Measurements from ENCODE around the gene TBC1D22A.

The TBC1D22A gene

GRCh38 chr22:47072642-47072967 is 310.2 kb downstream of the TBC1D22A start:
- Histone ChIP-seq H3K36me3 (ENCODE audit: insufficient read depth, low read length) (peaks cover 5% of the 10 kb centered on the region), H3K4me2 (ENCODE audit: low read length) (no peak overlapping the region), H3K9ac (ENCODE audit: low read depth, low read length) (no peak overlapping the region), H3K9me3 (replicated peaks; ENCODE audit: low read length) (no peaks in the 10 kb centered on the region), H3K4me1 (ENCODE audit: control insufficient read depth, insufficient read depth, low read length) (no peaks in the 10 kb centered on the region), H3K27me3 (ENCODE audit: control insufficient read depth, insufficient read depth, low read length) (no peaks in the 10 kb centered on the region), H3K4me3 (ENCODE audit: low read length) (no peak overlapping the region)

GRCh38 chr22:47073075-47073474 is 310.6 kb downstream of the TBC1D22A start:
- Histone ChIP-seq H3K4me3 (ENCODE audit: low read length) (no peak overlapping the region), H3K4me2 (ENCODE audit: low read length) (no peak overlapping the region), H3K4me1 (ENCODE audit: control insufficient read depth, insufficient read depth, low read length) (no peaks in the 10 kb centered on the region), H3K9me3 (replicated peaks; ENCODE audit: low read length) (no peaks in the 10 kb centered on the region), H3K9ac (ENCODE audit: low read depth, low read length) (no peak overlapping the region), H3K36me3 (ENCODE audit: insufficient read depth, low read length) (peaks cover 5% of the 10 kb centered on the region), H3K27me3 (ENCODE audit: control insufficient read depth, insufficient read depth, low read length) (no peaks in the 10 kb centered on the region)

GRCh38 chr22:47074105-47074504 is 311.7 kb downstream of the TBC1D22A start:
- Histone ChIP-seq H3K36me3 (ENCODE audit: insufficient read depth, low read length) (peaks cover 5% of the 10 kb centered on the region), H3K4me3 (ENCODE audit: low read length) (no peak overlapping the region), H3K9me3 (replicated peaks; ENCODE audit: low read length) (no peaks in the 10 kb centered on the region), H3K27me3 (ENCODE audit: control insufficient read depth, insufficient read depth, low read length) (no peaks in the 10 kb centered on the region), H3K4me1 (ENCODE audit: control insufficient read depth, insufficient read depth, low read length) (no peaks in the 10 kb centered on the region), H3K9ac (ENCODE audit: low read depth, low read length) (no peak overlapping the region), H3K4me2 (ENCODE audit: low read length) (no peak overlapping the region)

- no peak overlapping the region for H3K4me2 ChIP-seq (ENCODE audit: low read length)
- H3K9ac ChIP-seq (ENCODE audit: low read depth, low read length), result no peak overlapping the region
- H3K4me1 ChIP-seq (ENCODE audit: control insufficient read depth, insufficient read depth, low read length), result no peaks in the 10 kb centered on the region
- peaks cover 5% of the 10 kb centered on the region for H3K36me3 ChIP-seq (ENCODE audit: insufficient read depth, low read length)
- no peaks in the 10 kb centered on the region for H3K9me3 ChIP-seq (replicated peaks; ENCODE audit: low read length)
- H3K27me3 ChIP-seq (ENCODE audit: control insufficient read depth, insufficient read depth, low read length), result no peaks in the 10 kb centered on the region
- no peak overlapping the region for H3K4me3 ChIP-seq (ENCODE audit: low read length)
Measured at GRCh38 chr22:47075568-47075967, 313.1 kb downstream of the TBC1D22A start.

GRCh38 chr22:47076758-47077157 is 314.3 kb downstream of the TBC1D22A start:
- no peak overlapping the region for H3K4me2 ChIP-seq (ENCODE audit: low read length)
- H3K4me3 ChIP-seq (ENCODE audit: low read length), result no peak overlapping the region
- H3K4me1 ChIP-seq (ENCODE audit: control insufficient read depth, insufficient read depth, low read length), result no peaks in the 10 kb centered on the region
- no peak overlapping the region for H3K9ac ChIP-seq (ENCODE audit: low read depth, low read length)
- peaks cover 5% of the 10 kb centered on the region for H3K36me3 ChIP-seq (ENCODE audit: insufficient read depth, low read length)
- H3K9me3 ChIP-seq (replicated peaks; ENCODE audit: low read length), result no peaks in the 10 kb centered on the region
- H3K27me3 ChIP-seq (ENCODE audit: control insufficient read depth, insufficient read depth, low read length), result no peaks in the 10 kb centered on the region

GRCh38 chr22:47080100-47080499 is 317.6 kb downstream of the TBC1D22A start:
- Histone ChIP-seq H3K4me2 (ENCODE audit: low read length) (no peak overlapping the region), H3K4me1 (ENCODE audit: control insufficient read depth, insufficient read depth, low read length) (no peaks in the 10 kb centered on the region), H3K36me3 (ENCODE audit: insufficient read depth, low read length) (no peaks in the 10 kb centered on the region), H3K9ac (ENCODE audit: low read depth, low read length) (no peak overlapping the region), H3K27me3 (ENCODE audit: control insufficient read depth, insufficient read depth, low read length) (no peaks in the 10 kb centered on the region), H3K4me3 (ENCODE audit: low read length) (no peak overlapping the region), H3K9me3 (replicated peaks; ENCODE audit: low read length) (no peaks in the 10 kb centered on the region)

- Histone ChIP-seq H3K9me3 (replicated peaks; ENCODE audit: low read length) (no peaks in the 10 kb centered on the region), H3K27me3 (ENCODE audit: control insufficient read depth, insufficient read depth, low read length) (no peaks in the 10 kb centered on the region), H3K36me3 (ENCODE audit: insufficient read depth, low read length) (no peaks in the 10 kb centered on the region), H3K9ac (ENCODE audit: low read depth, low read length) (no peak overlapping the region), H3K4me2 (ENCODE audit: low read length) (no peak overlapping the region), H3K4me3 (ENCODE audit: low read length) (no peak overlapping the region), H3K4me1 (ENCODE audit: control insufficient read depth, insufficient read depth, low read length) (no peaks in the 10 kb centered on the region)
Measured at GRCh38 chr22:47082505-47082904, 320.1 kb downstream of the TBC1D22A start.

- no peak overlapping the region for H3K4me3 ChIP-seq (ENCODE audit: low read length)
- no peaks in the 10 kb centered on the region for H3K4me1 ChIP-seq (ENCODE audit: control insufficient read depth, insufficient read depth, low read length)
- H3K9me3 ChIP-seq (replicated peaks; ENCODE audit: low read length), result no peaks in the 10 kb centered on the region
- H3K27me3 ChIP-seq (ENCODE audit: control insufficient read depth, insufficient read depth, low read length), result no peaks in the 10 kb centered on the region
- no peak overlapping the region for H3K9ac ChIP-seq (ENCODE audit: low read depth, low read length)
- no peaks in the 10 kb centered on the region for H3K36me3 ChIP-seq (ENCODE audit: insufficient read depth, low read length)
- H3K4me2 ChIP-seq (ENCODE audit: low read length), result no peak overlapping the region
Measured at GRCh38 chr22:47083379-47083986, 321.0 kb downstream of the TBC1D22A start.

- H3K9me3 ChIP-seq (replicated peaks; ENCODE audit: low read length), result no peaks in the 10 kb centered on the region
Measured at GRCh38 chr22:47084226-47084625, 321.8 kb downstream of the TBC1D22A start.

GRCh38 chr22:47086596-47087248 is 324.3 kb downstream of the TBC1D22A start:
- Histone ChIP-seq H3K4me2 (ENCODE audit: low read length) (no peak overlapping the region), H3K27me3 (ENCODE audit: control insufficient read depth, insufficient read depth, low read length) (no peaks in the 10 kb centered on the region), H3K4me3 (ENCODE audit: low read length) (no peak overlapping the region), H3K36me3 (ENCODE audit: insufficient read depth, low read length) (no peaks in the 10 kb centered on the region), H3K9me3 (replicated peaks; ENCODE audit: low read length) (no peaks in the 10 kb centered on the region), H3K4me1 (ENCODE audit: control insufficient read depth, insufficient read depth, low read length) (peaks cover 5% of the 10 kb centered on the region), H3K9ac (ENCODE audit: low read depth, low read length) (no peak overlapping the region)

More at GRCh38 chr22:47084226-47084625, 321.8 kb downstream of the TBC1D22A start:
- Histone ChIP-seq H3K27me3 (ENCODE audit: control insufficient read depth, insufficient read depth, low read length) (no peaks in the 10 kb centered on the region), H3K4me1 (ENCODE audit: control insufficient read depth, insufficient read depth, low read length) (no peaks in the 10 kb centered on the region), H3K36me3 (ENCODE audit: insufficient read depth, low read length) (no peaks in the 10 kb centered on the region), H3K4me3 (ENCODE audit: low read length) (no peak overlapping the region), H3K4me2 (ENCODE audit: low read length) (no peak overlapping the region), H3K9ac (ENCODE audit: low read depth, low read length) (no peak overlapping the region)

GRCh38 chr22:47088480-47089158 is 326.2 kb downstream of the TBC1D22A start:
- H3K27me3 ChIP-seq (ENCODE audit: control insufficient read depth, insufficient read depth, low read length), result no peaks in the 10 kb centered on the region
- peaks cover 5% of the 10 kb centered on the region for H3K4me1 ChIP-seq (ENCODE audit: control insufficient read depth, insufficient read depth, low read length)
- H3K4me3 ChIP-seq (ENCODE audit: low read length), result no peak overlapping the region
- no peak overlapping the region for H3K9ac ChIP-seq (ENCODE audit: low read depth, low read length)
- no peaks in the 10 kb centered on the region for H3K9me3 ChIP-seq (replicated peaks; ENCODE audit: low read length)
- H3K4me2 ChIP-seq (ENCODE audit: low read length), result no peak overlapping the region
- no peaks in the 10 kb centered on the region for H3K36me3 ChIP-seq (ENCODE audit: insufficient read depth, low read length)

GRCh38 chr22:47089374-47089773 is 326.9 kb downstream of the TBC1D22A start:
- H3K4me2 ChIP-seq (ENCODE audit: low read length), result no peak overlapping the region

More at GRCh38 chr22:47089374-47089773, 326.9 kb downstream of the TBC1D22A start:
- H3K27me3 ChIP-seq (ENCODE audit: control insufficient read depth, insufficient read depth, low read length), result no peaks in the 10 kb centered on the region
- no peaks in the 10 kb centered on the region for H3K36me3 ChIP-seq (ENCODE audit: insufficient read depth, low read length)
- H3K4me3 ChIP-seq (ENCODE audit: low read length), result no peak overlapping the region
- peaks cover 5% of the 10 kb centered on the region for H3K4me1 ChIP-seq (ENCODE audit: control insufficient read depth, insufficient read depth, low read length)
- H3K9me3 ChIP-seq (replicated peaks; ENCODE audit: low read length), result no peaks in the 10 kb centered on the region
- no peak overlapping the region for H3K9ac ChIP-seq (ENCODE audit: low read depth, low read length)
